ENCODE data around the gene ARHGAP26. TPM values are rescaled to one million over a fixed set of nuclear protein-coding genes. Genes with fewer than 3 reads are reported as not detected.

ARHGAP26 gene
- total and polyA plus RNA-seq, 2 donors: 15.1 to 16.2 TPM

DNA sequence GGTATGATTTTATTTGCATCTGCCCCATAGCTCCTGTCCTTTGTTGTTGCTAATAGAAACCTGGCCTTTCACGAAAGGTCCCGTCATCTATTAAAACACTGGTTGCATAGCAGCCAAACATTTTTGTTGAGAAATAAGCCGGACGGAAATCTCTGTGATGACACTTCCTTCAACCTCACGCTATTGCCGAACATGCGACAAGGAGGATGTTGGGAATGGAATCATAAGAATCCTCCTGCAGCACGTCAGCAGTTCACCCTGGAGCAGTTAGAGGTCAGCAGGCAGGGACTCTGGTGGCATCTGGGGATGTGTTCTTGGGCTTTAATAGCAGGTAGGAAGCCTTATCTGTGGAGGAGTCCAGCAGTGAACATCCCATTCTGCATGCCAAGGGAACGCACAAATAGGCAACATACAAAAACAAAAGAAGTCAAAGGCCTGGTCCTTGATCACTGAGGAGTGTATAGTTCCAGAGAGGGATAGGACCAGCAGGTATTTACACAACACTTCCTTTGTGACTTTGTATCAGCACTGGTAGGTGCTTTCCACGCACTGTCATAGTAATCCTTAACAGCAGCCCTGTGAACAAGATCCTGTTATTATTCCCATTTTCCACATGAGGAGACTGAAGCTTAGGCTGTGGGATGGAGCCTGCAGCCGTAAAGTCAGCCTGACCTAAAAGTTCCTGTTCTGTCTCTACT is 33.4 kb downstream of the ARHGAP26 start:
- 94% methylated on average over 11 of the region's 11 CpGs for WGBS
- Histone ChIP-seq H3K9me3 (ENCODE audit: control insufficient read depth in 2 of 2, insufficient read depth in 1 of 2, low read length in 1 of 2) (no peaks in the 10 kb centered on the region), H3K27ac (ENCODE audit: low read depth in 1 of 2, low read length in 1 of 2) (peak overlapping the region; percentile 37 to 44), H3K4me3 (ENCODE audit: low read length in 2 of 2) (no peak overlapping the region), H3K36me3 (ENCODE audit: control insufficient read depth in 2 of 2, insufficient read depth in 2 of 2, low read length in 1 of 2) (no peaks in the 10 kb centered on the region), H3K27me3 (ENCODE audit: control insufficient read depth in 2 of 2, insufficient read depth in 1 of 2, low read length in 1 of 2) (no peaks in the 10 kb centered on the region), H3K4me1 (ENCODE audit: control insufficient read depth in 2 of 2, insufficient read depth in 2 of 2, low read length in 2 of 2) (peaks cover 35 to 51% of the 10 kb centered on the region in 2 donors)
- DNase-seq (ENCODE audit: low read depth in 6 of 9, low spot score in 9 of 9): no peak

- 98% methylated on average over 3 of the region's 3 CpGs for WGBS
- peaks cover 17 to 42% of the 10 kb centered on the region in 2 donors for H3K4me1 ChIP-seq (ENCODE audit: control insufficient read depth in 2 of 2, insufficient read depth in 2 of 2, low read length in 2 of 2)
Measured at GRCh38 chr5:142805339-142805738, 35.2 kb downstream of the ARHGAP26 start.

GRCh38 chr5:142806841-142807267 is 36.7 kb downstream of the ARHGAP26 start:
- no peaks in the 10 kb centered on the region for H3K9me3 ChIP-seq (ENCODE audit: control insufficient read depth in 2 of 2, insufficient read depth in 1 of 2, low read length in 1 of 2)
- peaks cover 4 to 31% of the 10 kb centered on the region in 2 donors for H3K4me1 ChIP-seq (ENCODE audit: control insufficient read depth in 2 of 2, insufficient read depth in 2 of 2, low read length in 2 of 2)
- no peak for DNase-seq (ENCODE audit: low read depth in 6 of 9, low spot score in 9 of 9)
- peak overlapping the region; percentile 40 to 43 for H3K27ac ChIP-seq (ENCODE audit: low read depth in 1 of 2, low read length in 1 of 2)
- H3K4me3 ChIP-seq (ENCODE audit: low read length in 2 of 2): no peak overlapping the region
- H3K36me3 ChIP-seq (ENCODE audit: control insufficient read depth in 2 of 2, insufficient read depth in 2 of 2, low read length in 1 of 2): no peaks in the 10 kb centered on the region
- no peaks in the 10 kb centered on the region for H3K27me3 ChIP-seq (ENCODE audit: control insufficient read depth in 2 of 2, insufficient read depth in 1 of 2, low read length in 1 of 2)
- 97% methylated on average over 2 of the region's 2 CpGs for WGBS

More at GRCh38 chr5:142805339-142805738, 35.2 kb downstream of the ARHGAP26 start:
- Histone ChIP-seq H3K36me3 (ENCODE audit: control insufficient read depth in 2 of 2, insufficient read depth in 2 of 2, low read length in 1 of 2) (no peaks in the 10 kb centered on the region), H3K4me3 (ENCODE audit: low read length in 2 of 2) (no peak overlapping the region), H3K9me3 (ENCODE audit: control insufficient read depth in 2 of 2, insufficient read depth in 1 of 2, low read length in 1 of 2) (no peaks in the 10 kb centered on the region), H3K27me3 (ENCODE audit: control insufficient read depth in 2 of 2, insufficient read depth in 1 of 2, low read length in 1 of 2) (no peaks in the 10 kb centered on the region), H3K27ac (ENCODE audit: low read depth in 1 of 2, low read length in 1 of 2) (no peak overlapping the region)
- no peak for DNase-seq (ENCODE audit: low read depth in 6 of 9, low spot score in 9 of 9)

- Histone ChIP-seq H3K4me3 (ENCODE audit: low read length in 2 of 2) (no peak overlapping the region), H3K4me1 (ENCODE audit: control insufficient read depth in 2 of 2, insufficient read depth in 2 of 2, low read length in 2 of 2) (peaks cover 0 to 33% of the 10 kb centered on the region in 2 donors), H3K9me3 (ENCODE audit: control insufficient read depth in 2 of 2, insufficient read depth in 1 of 2, low read length in 1 of 2) (no peaks in the 10 kb centered on the region), H3K36me3 (ENCODE audit: control insufficient read depth in 2 of 2, insufficient read depth in 2 of 2, low read length in 1 of 2) (no peaks in the 10 kb centered on the region), H3K27me3 (ENCODE audit: control insufficient read depth in 2 of 2, insufficient read depth in 1 of 2, low read length in 1 of 2) (no peaks in the 10 kb centered on the region), H3K27ac (ENCODE audit: low read depth in 1 of 2, low read length in 1 of 2) (peak overlapping the region; percentile 38 to 43)
- WGBS: 95% methylated on average over 6 of the region's 6 CpGs
- DNase-seq (ENCODE audit: low read depth in 6 of 9, low spot score in 9 of 9): no peak
Measured at GRCh38 chr5:142807372-142807911, 37.3 kb downstream of the ARHGAP26 start.

DNA sequence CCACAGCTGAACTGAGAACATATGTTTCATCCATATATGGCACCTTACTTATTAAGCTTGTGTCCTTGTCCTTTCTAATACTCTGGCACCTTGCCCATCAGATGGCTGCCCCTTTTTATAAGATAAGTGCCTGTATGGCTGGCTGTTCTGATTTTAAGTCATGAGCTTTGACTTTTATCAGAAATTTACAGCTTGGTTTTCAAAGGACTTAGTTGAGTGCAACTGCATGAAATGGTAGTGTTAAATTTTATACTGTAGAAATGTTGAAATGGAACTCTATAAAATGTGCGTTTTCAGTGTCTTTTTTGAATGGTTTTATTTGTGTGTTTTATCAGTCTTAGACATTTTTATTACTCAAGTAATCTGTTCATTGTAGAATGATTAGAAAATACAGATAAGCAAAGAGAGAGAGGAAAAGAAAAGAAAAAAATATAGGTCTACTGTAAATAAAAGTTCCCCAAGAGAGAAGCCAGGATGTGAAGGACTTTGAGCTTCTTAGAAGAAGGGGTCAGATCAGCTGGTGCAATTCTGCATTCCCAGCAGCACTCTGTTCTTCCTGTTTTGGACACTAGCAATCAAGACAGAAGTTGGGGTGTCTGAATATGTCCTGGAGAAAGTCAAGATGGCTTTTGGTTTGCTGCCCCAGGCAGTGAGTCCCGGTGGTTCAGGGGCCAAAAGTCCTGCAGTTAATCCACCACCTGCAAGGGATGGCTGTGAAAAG is 38.9 kb downstream of the ARHGAP26 start:
- Histone ChIP-seq H3K4me1 (ENCODE audit: control insufficient read depth in 2 of 2, insufficient read depth in 2 of 2, low read length in 2 of 2) (peaks cover 0 to 23% of the 10 kb centered on the region in 2 donors), H3K27ac (ENCODE audit: low read depth in 1 of 2, low read length in 1 of 2) (no peak overlapping the region), H3K4me3 (ENCODE audit: low read length in 2 of 2) (no peak overlapping the region), H3K9me3 (ENCODE audit: control insufficient read depth in 2 of 2, insufficient read depth in 1 of 2, low read length in 1 of 2) (no peaks in the 10 kb centered on the region), H3K27me3 (ENCODE audit: control insufficient read depth in 2 of 2, insufficient read depth in 1 of 2, low read length in 1 of 2) (no peaks in the 10 kb centered on the region), H3K36me3 (ENCODE audit: control insufficient read depth in 2 of 2, insufficient read depth in 2 of 2, low read length in 1 of 2) (no peaks in the 10 kb centered on the region)
- no peak for DNase-seq (ENCODE audit: low read depth in 6 of 9, low spot score in 9 of 9)
- WGBS: 98% methylated on average over 2 of the region's 2 CpGs

DNA sequence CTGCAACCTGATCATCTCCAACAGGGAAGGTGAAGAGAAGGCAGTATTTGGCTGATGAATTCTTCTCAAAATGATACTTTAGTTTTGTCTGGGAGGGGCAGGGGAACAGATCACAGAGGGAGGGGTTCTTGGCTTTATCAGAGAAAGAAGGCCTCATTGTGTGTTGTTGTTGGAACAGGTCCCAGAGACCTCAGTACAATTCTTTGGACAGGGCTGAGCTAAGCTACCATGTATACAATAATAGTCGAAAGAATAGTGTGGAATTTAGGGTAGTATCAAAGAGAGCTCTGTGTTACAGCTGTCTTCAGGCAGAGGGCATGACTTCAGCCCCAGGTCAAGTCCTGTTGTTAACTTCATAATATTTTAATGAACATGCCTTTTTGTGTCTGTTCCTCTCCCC is 39.9 kb downstream of the ARHGAP26 start:
- WGBS: 97% methylated on average over 1 of the region's 1 CpG
- Histone ChIP-seq H3K4me1 (ENCODE audit: control insufficient read depth in 2 of 2, insufficient read depth in 2 of 2, low read length in 2 of 2) (peaks cover 0 to 23% of the 10 kb centered on the region in 2 donors), H3K27ac (ENCODE audit: low read depth in 1 of 2, low read length in 1 of 2) (no peak overlapping the region)

GRCh38 chr5:142810743-142811290 is 40.6 kb downstream of the ARHGAP26 start:
- 96% methylated on average over 6 of the region's 6 CpGs for WGBS
- Histone ChIP-seq H3K9me3 (ENCODE audit: control insufficient read depth in 2 of 2, insufficient read depth in 1 of 2, low read length in 1 of 2) (no peaks in the 10 kb centered on the region), H3K4me3 (ENCODE audit: low read length in 2 of 2) (no peak overlapping the region), H3K27me3 (ENCODE audit: control insufficient read depth in 2 of 2, insufficient read depth in 1 of 2, low read length in 1 of 2) (no peaks in the 10 kb centered on the region), H3K4me1 (ENCODE audit: control insufficient read depth in 2 of 2, insufficient read depth in 2 of 2, low read length in 2 of 2) (peaks cover 0 to 23% of the 10 kb centered on the region in 2 donors), H3K36me3 (ENCODE audit: control insufficient read depth in 2 of 2, insufficient read depth in 2 of 2, low read length in 1 of 2) (no peaks in the 10 kb centered on the region), H3K27ac (ENCODE audit: low read depth in 1 of 2, low read length in 1 of 2) (peak overlapping the region in 1 of 2 donors; percentile 33)
- DNase-seq (ENCODE audit: low read depth in 6 of 9, low spot score in 9 of 9): no peak

More for the DNA sequence above, 39.9 kb downstream of the ARHGAP26 start:
- Histone ChIP-seq H3K27me3 (ENCODE audit: control insufficient read depth in 2 of 2, insufficient read depth in 1 of 2, low read length in 1 of 2) (no peaks in the 10 kb centered on the region), H3K9me3 (ENCODE audit: control insufficient read depth in 2 of 2, insufficient read depth in 1 of 2, low read length in 1 of 2) (no peaks in the 10 kb centered on the region), H3K4me3 (ENCODE audit: low read length in 2 of 2) (no peak overlapping the region), H3K36me3 (ENCODE audit: control insufficient read depth in 2 of 2, insufficient read depth in 2 of 2, low read length in 1 of 2) (no peaks in the 10 kb centered on the region)
- DNase-seq (ENCODE audit: low read depth in 6 of 9, low spot score in 9 of 9): no peak

- H3K4me1 ChIP-seq (ENCODE audit: control insufficient read depth in 2 of 2, insufficient read depth in 2 of 2, low read length in 2 of 2): peaks cover 0 to 32% of the 10 kb centered on the region in 2 donors
- no peaks in the 10 kb centered on the region for H3K27me3 ChIP-seq (ENCODE audit: control insufficient read depth in 2 of 2, insufficient read depth in 1 of 2, low read length in 1 of 2)
- no peak for DNase-seq (ENCODE audit: low read depth in 6 of 9, low spot score in 9 of 9)
- H3K36me3 ChIP-seq (ENCODE audit: control insufficient read depth in 2 of 2, insufficient read depth in 2 of 2, low read length in 1 of 2): no peaks in the 10 kb centered on the region
- H3K4me3 ChIP-seq (ENCODE audit: low read length in 2 of 2): no peak overlapping the region
- H3K27ac ChIP-seq (ENCODE audit: low read depth in 1 of 2, low read length in 1 of 2): peak overlapping the region in 1 of 2 donors; percentile 9
- peaks cover 0 to 3% of the 10 kb centered on the region in 2 donors for H3K9me3 ChIP-seq (ENCODE audit: control insufficient read depth in 2 of 2, insufficient read depth in 1 of 2, low read length in 1 of 2)
- WGBS: 77% methylated on average over 10 of the region's 10 CpGs
Measured at GRCh38 chr5:142811866-142812557, 41.8 kb downstream of the ARHGAP26 start.
